SK-N-SH (cell line): ENCODE results near the gene FGFRL1. TPM values are rescaled to one million over a fixed set of nuclear protein-coding genes. Genes with fewer than 3 reads are reported as not detected.

Source experiments
- CTCF ChIA-PET: fragments of 300-600, 350-600 bp; formaldehyde crosslinking; extraction: SDS; loops from one replicate; lab custom pipeline; 2021; lab: Yijun Ruan, JAX
- POLR2A ChIA-PET: fragments of 350-600 bp; sonication (Branson Sonifier 250); formaldehyde crosslinking; extraction: SDS; loops from one replicate; lab custom pipeline; 2020; ENCODE audit warnings: antibody characterized with exemption, inconsistent platforms; lab: Yijun Ruan, JAX
- DNase-seq: peaks from one replicate; pipeline ENCODE4 v3.0.0; 2012
- H2AFZ ChIP-seq: fragments of 200-600 bp; sonication (generic); 2 replicates; pipeline ENCODE4 v1.8.1; 2016; ENCODE audit warnings: antibody characterized with exemption, mild to moderate bottlenecking, low read depth
- H3F3A ChIP-seq: fragments of 200-600 bp; sonication (generic); replicated peaks from 2 replicates; pipeline ENCODE3; 2016; ENCODE audit warnings: antibody characterized with exemption, mild to moderate bottlenecking; ENCODE audit not compliant: insufficient read depth
- H3K27ac ChIP-seq, 2 experiments: fragments of 200-500 bp in 1 of 2; fragments of 200-600 bp in 1 of 2; sonication (Bioruptor generic) in 1 of 2; sonication (generic), shearing (Covaris generic) in 1 of 2; 2 replicates each; pipeline versions ENCODE4 v1.5.1 to v1.6.1; 2014 to 2016; ENCODE audit warnings: low read depth in 2 of 2, inconsistent platforms in 1 of 2, low read length in 1 of 2, mild to moderate bottlenecking in 1 of 2, mixed read lengths in 1 of 2
- H3K27me3 ChIP-seq: fragments of 200-600 bp; sonication (generic), shearing (Covaris generic); 2 replicates; pipeline ENCODE4 v1.6.1; 2016; ENCODE audit warnings: mixed run types; ENCODE audit not compliant: insufficient read depth
- H3K36me3 ChIP-seq, 2 experiments: fragments of 200-500 bp in 1 of 2; fragments of 200-600 bp in 1 of 2; sonication (Bioruptor generic) in 1 of 2; sonication (generic) in 1 of 2; replicated peaks in 1 of 2; 2 replicates each; pipeline versions ENCODE3 to v1.5.1; 2014 to 2016; ENCODE audit warnings: low read length in 1 of 2, mild to moderate bottlenecking in 1 of 2; ENCODE audit not compliant: insufficient read depth in 2 of 2, control insufficient read depth in 1 of 2
- H3K4me1 ChIP-seq, 2 experiments: fragments of 200-500 bp in 1 of 2; fragments of 200-600 bp in 1 of 2; sonication (Bioruptor generic) in 1 of 2; sonication (generic), shearing (Covaris generic) in 1 of 2; 2 replicates each; pipeline versions ENCODE4 v1.5.1 to v1.6.1; 2014 to 2016; ENCODE audit warnings: low read depth in 1 of 2, low read length in 1 of 2, mixed run types in 1 of 2; ENCODE audit not compliant: insufficient read depth in 2 of 2, control insufficient read depth in 1 of 2
- H3K4me2 ChIP-seq: fragments of 200-600 bp; sonication (generic), shearing (Covaris generic); 2 replicates; pipeline ENCODE4 v1.6.1; 2017; ENCODE audit warnings: mixed run types
- H3K4me3 ChIP-seq, 2 experiments: fragments of 200-500 bp in 1 of 2; fragments of 200-600 bp in 1 of 2; sonication (Bioruptor generic) in 1 of 2; sonication (generic), shearing (Covaris generic) in 1 of 2; 2 replicates each; pipeline versions ENCODE4 v1.5.1 to v1.8.1; 2014 to 2016; ENCODE audit warnings: low read depth in 2 of 2, inconsistent platforms in 1 of 2, low read length in 1 of 2, mild to moderate bottlenecking in 1 of 2, mixed read lengths in 1 of 2, moderate library complexity in 1 of 2
- H3K79me2 ChIP-seq: fragments of 200-600 bp; sonication (generic); 2 replicates; pipeline ENCODE4 v1.8.1; 2017; ENCODE audit warnings: mild to moderate bottlenecking; ENCODE audit not compliant: insufficient read depth
- H3K9ac ChIP-seq: fragments of 200-600 bp; sonication (generic); 2 replicates; pipeline ENCODE4 v1.6.1; 2017; ENCODE audit warnings: mixed run types
- H3K9me2 ChIP-seq: fragments of 200-600 bp; sonication (generic); 2 replicates; pipeline ENCODE4 v1.6.1; 2017; ENCODE audit warnings: mixed run types
- H3K9me3 ChIP-seq: fragments of 200-600 bp; sonication (generic); 2 replicates; pipeline ENCODE4 v1.6.1; 2017; ENCODE audit warnings: mixed run types, mild to moderate bottlenecking, moderate library complexity
- H4K20me1 ChIP-seq: fragments of 200-600 bp; sonication (generic); 2 replicates; pipeline ENCODE4 v1.6.1; 2017; ENCODE audit warnings: mild to moderate bottlenecking, mixed run types; ENCODE audit not compliant: insufficient read depth
- ELF1 ChIP-seq: IDR thresholded peaks from 2 replicates; pipeline ENCODE4 v1.4.0; 2012
- FOXM1 ChIP-seq: IDR thresholded peaks from 2 replicates; pipeline ENCODE4 v1.4.0; 2012; ENCODE audit warnings: low read depth, mild to moderate bottlenecking
- GABPA ChIP-seq: IDR thresholded peaks from 2 replicates; pipeline ENCODE4 v1.4.0; 2012; ENCODE audit warnings: low read depth, mild to moderate bottlenecking
- JUND ChIP-seq: IDR thresholded peaks from 2 replicates; pipeline ENCODE4 v1.4.0; 2012
- MEF2A ChIP-seq: IDR thresholded peaks from 2 replicates; pipeline ENCODE4 v1.4.0; 2012; ENCODE audit warnings: low read depth, borderline replicate concordance
- MXI1 ChIP-seq: IDR thresholded peaks from 2 replicates; pipeline ENCODE4 v1.6.1; 2012; ENCODE audit warnings: mild to moderate bottlenecking, low read depth, low read length, improper control_type of control experiment
- NRF1 ChIP-seq: IDR thresholded peaks from 2 replicates; pipeline ENCODE4 v1.6.1; 2012; ENCODE audit warnings: low read depth, mild to moderate bottlenecking, low read length
- RAD21 ChIP-seq: IDR thresholded peaks from 2 replicates; pipeline ENCODE4 v1.6.1; 2012; ENCODE audit warnings: mild to moderate bottlenecking, low read length
- RCOR1 ChIP-seq: fragments of 150-350 bp; IDR thresholded peaks from 2 replicates; pipeline ENCODE4 v1.6.1; 2017; ENCODE audit warnings: antibody characterized with exemption, low read length
- RXRA ChIP-seq: IDR thresholded peaks from 2 replicates; pipeline ENCODE4 v1.4.0; 2012; ENCODE audit warnings: low read depth, mild to moderate bottlenecking, borderline replicate concordance
- SIN3A ChIP-seq: IDR thresholded peaks from 2 replicates; pipeline ENCODE4 v1.6.1; 2012; ENCODE audit warnings: low read depth, mild to moderate bottlenecking, low read length, moderate library complexity, borderline replicate concordance
- SMC3 ChIP-seq: IDR thresholded peaks from 2 replicates; pipeline ENCODE4 v1.6.1; 2012; ENCODE audit warnings: low read depth, low read length, improper control_type of control experiment
- TCF12 ChIP-seq: IDR thresholded peaks from 2 replicates; pipeline ENCODE4 v1.4.0; 2012
- TEAD4 ChIP-seq: IDR thresholded peaks from 2 replicates; pipeline ENCODE4 v1.4.0; 2012; ENCODE audit warnings: mild to moderate bottlenecking, borderline replicate concordance; ENCODE audit not compliant: insufficient read depth
- YY1 ChIP-seq: IDR thresholded peaks from 2 replicates; pipeline ENCODE4 v1.4.0; 2012; ENCODE audit warnings: low read depth, mild to moderate bottlenecking
- WGBS: methylation state at CpG from one replicate; pipeline ENCODE4 v1.1.6; 2017; ENCODE audit warnings: low lambda C conversion rate; 5-methylcytosine and 5-hydroxymethylcytosine counted together
- polyA plus RNA-seq, 3 experiments: library from polyadenylated mRNA; depleted of rRNA; stranded (reverse); fragments of >200 nt; gene quantifications; 2 replicates each; pipeline ENCODE4 v1.2.3, GENCODE V29; 2012
- TF ChIP-seq, protein P1 (sequence below): IDR thresholded peaks from 2 replicates; pipeline ENCODE4; 2012

The FGFRL1 gene
- polyA plus RNA-seq, 1 of the 3 experiments (the other 2 are of a cell fraction), result 22.5 TPM

DNA sequence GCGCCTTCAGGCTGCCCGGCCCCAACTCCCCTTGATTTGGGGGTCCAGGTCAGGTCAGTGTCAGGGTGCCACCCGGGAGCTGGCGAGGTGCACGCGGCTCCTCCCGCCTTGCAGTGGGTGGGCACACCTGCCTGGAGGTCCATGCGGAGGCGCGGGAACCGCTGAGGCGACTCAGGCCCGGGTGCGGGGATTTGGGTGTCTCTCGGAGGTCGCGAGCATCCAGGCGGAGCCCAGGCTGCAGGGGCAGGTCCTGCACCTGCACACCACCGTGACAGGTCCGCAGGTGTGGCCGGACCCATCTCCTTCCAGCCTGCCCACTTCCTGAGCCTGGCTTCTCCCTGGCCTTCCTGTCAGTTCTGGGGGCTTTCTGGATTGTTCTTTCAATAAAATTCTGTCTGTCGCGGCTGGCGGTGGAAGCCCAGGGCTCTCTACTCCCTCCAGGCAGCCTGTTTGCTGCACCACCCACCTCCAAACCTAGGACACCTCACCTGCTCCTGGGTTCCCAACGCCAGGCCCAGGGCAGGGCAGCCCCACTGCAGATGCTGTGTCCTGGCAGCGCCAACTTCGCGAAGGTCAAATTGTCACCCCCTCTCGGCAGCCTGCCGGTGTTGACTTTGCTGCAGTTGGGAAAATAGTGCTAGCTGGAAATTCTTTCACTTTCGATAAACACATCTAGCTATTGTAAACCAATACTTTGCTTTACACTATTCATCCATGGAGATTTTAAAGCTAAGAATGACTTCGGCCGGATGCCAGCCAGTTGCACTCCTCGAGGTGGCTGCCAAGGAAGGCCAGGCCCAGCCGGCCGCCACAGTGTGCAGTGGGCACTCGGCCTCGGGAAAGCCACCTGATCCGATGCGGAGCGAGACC is 35.9 kb downstream of the FGFRL1 start (continued):
- TF ChIP-seq RXRA (no peak), SMC3 (no peak)

DNA sequence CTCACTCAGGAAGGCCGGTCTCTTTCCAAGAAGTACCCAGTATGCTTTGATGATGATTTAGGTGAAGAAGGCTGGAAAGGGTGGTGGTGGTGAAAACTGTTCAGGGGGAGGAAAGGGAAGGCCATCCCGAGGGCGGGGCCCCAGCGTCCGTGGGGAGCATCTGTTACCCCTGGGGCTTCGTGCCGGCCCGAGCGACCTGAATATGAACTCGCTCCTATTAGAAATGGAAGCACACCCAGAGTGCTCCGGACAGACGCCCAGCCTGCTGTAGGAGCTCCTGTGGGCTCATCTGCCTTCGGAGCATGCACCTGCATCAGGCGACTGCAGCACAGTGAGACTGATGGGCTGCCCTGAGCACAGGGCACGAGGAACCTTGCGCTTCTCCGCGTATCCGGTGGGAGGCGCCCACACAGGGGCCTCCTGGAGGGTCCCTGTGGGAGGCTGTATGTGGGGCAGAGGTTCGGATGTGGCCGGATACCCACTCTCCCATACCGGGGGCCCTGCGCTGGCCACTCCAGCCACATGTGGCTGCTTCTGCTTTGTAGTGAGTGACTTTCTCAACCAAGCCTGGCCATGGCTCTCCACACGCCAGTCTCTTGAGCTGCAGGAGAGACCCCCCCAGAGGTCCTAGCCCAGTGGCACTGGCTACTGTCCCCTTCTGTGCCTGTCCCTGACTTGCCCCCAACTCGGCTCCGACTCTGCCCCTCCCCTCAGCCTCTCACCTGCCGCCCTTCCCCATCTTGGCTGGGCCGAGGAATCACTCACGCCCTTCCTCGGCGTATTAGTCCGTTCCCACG is 36.7 kb downstream of the FGFRL1 start:
- Histone ChIP-seq H3K4me1 (peaks cover 2 to 25% of the 10 kb centered on the region in 2 experiments; a peak in 3 of 4 replicates), H3K9ac (no peak overlapping the region), H2AFZ (no peak overlapping the region), H3K79me2 (no peaks in the 10 kb centered on the region), H3K4me3 (no peak overlapping the region), H3K36me3 (no peaks in the 10 kb centered on the region), H3K9me3 (no peaks in the 10 kb centered on the region), H4K20me1 (no peaks in the 10 kb centered on the region), H3K27me3 (peaks cover 49% of the 10 kb centered on the region), H3F3A (peaks cover 17% of the 10 kb centered on the region), H3K4me2 (peak overlapping the region; percentile 74; the same call in 1 of the 2 replicates), H3K9me2 (no peaks in the 10 kb centered on the region), H3K27ac (no peak overlapping the region)
- TF ChIP-seq NRF1 (no peak), FOXM1 (no peak), ELF1 (no peak), RXRA (no peak), JUND (no peak), SIN3A (no peak), RCOR1 (no peak), TEAD4 (no peak), MXI1 (no peak), YY1 (no peak), MEF2A (no peak), RAD21 (no peak), TCF12 (no peak), GABPA (no peak)
- TF ChIP-seq, protein P1, sequence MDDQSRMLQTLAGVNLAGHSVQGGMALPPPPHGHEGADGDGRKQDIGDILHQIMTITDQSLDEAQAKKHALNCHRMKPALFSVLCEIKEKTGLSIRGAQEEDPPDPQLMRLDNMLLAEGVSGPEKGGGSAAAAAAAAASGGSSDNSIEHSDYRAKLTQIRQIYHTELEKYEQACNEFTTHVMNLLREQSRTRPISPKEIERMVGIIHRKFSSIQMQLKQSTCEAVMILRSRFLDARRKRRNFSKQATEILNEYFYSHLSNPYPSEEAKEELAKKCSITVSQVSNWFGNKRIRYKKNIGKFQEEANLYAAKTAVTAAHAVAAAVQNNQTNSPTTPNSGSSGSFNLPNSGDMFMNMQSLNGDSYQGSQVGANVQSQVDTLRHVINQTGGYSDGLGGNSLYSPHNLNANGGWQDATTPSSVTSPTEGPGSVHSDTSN, result no peak
- WGBS, result 53% methylated on average over 20 of the region's 34 CpGs
- ChIA-PET CTCF (no interaction called here), POLR2A (no interaction called here)
- DNase-seq, result peak; percentile 21
